Astrocyte of the cerebellum (primary cell): Measurements from ENCODE around the gene DMBX1.

Experiments
- DNase-seq: peaks from one replicate; pipeline ENCODE4 v3.0.0-alpha.2; 2011; ENCODE audit warnings: low read depth
- H3K4me3 ChIP-seq: 2 replicates; pipeline ENCODE4 v1.5.1; 2011; ENCODE audit warnings: mild to moderate bottlenecking, low read depth, low read length, moderate library complexity
- in situ Hi-C: cut with HindIII; loops from 2 replicates; pipeline ENCODE4 v1.10.0; 2017; ENCODE audit warnings: low sequenced_read_pairs
- TF ChIP-seq, protein P1 (sequence below): IDR thresholded peaks from 2 replicates; pipeline ENCODE4 v1.5.1; 2012; ENCODE audit warnings: low read length, low read depth, moderate library complexity, mild to moderate bottlenecking; ENCODE audit errors: missing control alignments

Gene DMBX1

DNA sequence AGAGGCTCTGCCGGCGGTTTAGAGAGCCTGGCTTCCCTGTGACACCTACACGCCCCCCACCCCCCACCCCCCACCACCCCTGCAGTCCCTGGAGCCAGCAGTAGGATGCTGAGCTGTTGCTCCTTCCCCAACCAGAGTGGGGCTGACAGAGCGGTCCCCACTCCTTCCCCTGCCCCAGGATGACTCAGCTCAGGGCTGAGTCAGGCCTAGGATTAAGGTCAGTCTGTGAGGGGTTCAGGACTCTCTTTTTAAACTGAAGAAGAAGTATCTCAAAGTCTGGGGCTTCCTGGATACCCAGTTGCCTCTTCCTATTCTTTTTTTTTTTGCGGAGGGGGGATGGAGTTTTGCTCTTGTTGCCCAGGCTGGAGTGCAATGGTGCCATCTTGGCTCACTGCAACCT is 19.1 kb downstream of the DMBX1 start:
- DNase-seq = no peak
- H3K4me3 ChIP-seq = no peak overlapping the region
- TF ChIP-seq, protein P1, sequence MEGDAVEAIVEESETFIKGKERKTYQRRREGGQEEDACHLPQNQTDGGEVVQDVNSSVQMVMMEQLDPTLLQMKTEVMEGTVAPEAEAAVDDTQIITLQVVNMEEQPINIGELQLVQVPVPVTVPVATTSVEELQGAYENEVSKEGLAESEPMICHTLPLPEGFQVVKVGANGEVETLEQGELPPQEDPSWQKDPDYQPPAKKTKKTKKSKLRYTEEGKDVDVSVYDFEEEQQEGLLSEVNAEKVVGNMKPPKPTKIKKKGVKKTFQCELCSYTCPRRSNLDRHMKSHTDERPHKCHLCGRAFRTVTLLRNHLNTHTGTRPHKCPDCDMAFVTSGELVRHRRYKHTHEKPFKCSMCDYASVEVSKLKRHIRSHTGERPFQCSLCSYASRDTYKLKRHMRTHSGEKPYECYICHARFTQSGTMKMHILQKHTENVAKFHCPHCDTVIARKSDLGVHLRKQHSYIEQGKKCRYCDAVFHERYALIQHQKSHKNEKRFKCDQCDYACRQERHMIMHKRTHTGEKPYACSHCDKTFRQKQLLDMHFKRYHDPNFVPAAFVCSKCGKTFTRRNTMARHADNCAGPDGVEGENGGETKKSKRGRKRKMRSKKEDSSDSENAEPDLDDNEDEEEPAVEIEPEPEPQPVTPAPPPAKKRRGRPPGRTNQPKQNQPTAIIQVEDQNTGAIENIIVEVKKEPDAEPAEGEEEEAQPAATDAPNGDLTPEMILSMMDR = no peak
- in situ Hi-C loops = loop anchor here (10.0 kb wide), 1 partner anchor 74 kb away; no protein-coding TSS in a partner anchor

DNA sequence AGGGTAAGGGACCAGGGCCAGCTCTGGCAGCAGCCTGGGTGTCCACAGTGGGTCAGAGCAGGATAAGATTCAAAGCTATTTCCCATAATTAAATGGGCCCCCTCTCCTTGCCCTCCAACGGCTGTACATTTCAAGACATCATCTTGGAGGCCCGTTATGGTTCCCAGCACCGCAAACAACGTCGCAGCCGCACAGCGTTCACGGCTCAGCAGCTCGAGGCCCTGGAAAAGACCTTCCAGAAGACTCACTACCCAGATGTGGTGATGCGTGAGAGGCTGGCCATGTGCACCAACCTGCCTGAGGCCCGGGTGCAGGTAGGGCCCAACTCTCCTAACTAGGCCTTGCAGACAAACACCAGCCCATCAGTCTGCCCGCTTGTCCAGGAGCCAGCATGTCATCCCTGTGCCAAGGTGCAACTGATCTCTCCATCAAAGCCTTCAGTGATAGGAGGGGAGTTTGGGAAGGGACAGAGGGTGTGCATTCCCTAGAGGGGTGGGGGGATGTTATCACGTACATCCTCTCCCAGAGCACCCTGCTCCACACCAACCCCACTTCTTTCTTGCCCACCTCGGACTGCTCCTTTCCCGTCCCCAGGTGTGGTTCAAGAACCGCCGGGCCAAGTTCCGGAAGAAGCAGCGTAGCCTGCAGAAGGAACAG is 20.8 kb downstream of the DMBX1 start:
- in situ Hi-C loops = no loop called here
- DNase-seq = no peak
- no peak overlapping the region for H3K4me3 ChIP-seq
- TF ChIP-seq, protein P1 = no peak

DNA sequence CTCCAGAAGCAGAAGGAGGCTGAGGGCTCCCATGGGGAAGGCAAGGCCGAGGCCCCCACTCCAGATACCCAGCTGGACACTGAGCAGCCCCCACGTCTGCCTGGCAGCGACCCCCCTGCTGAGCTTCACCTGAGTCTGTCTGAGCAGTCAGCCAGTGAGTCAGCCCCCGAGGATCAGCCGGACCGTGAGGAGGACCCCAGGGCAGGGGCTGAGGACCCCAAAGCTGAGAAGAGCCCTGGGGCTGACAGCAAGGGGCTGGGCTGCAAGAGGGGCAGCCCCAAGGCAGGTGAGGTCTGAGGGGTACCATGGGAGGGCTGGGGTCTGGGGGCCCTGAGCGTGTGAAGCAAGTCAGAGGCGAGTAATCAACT is 21.3 kb downstream of the DMBX1 start:
- TF ChIP-seq, protein P1 = no peak
- in situ Hi-C loops = no loop called here
- no peak overlapping the region for H3K4me3 ChIP-seq
- DNase-seq = no peak

DNA sequence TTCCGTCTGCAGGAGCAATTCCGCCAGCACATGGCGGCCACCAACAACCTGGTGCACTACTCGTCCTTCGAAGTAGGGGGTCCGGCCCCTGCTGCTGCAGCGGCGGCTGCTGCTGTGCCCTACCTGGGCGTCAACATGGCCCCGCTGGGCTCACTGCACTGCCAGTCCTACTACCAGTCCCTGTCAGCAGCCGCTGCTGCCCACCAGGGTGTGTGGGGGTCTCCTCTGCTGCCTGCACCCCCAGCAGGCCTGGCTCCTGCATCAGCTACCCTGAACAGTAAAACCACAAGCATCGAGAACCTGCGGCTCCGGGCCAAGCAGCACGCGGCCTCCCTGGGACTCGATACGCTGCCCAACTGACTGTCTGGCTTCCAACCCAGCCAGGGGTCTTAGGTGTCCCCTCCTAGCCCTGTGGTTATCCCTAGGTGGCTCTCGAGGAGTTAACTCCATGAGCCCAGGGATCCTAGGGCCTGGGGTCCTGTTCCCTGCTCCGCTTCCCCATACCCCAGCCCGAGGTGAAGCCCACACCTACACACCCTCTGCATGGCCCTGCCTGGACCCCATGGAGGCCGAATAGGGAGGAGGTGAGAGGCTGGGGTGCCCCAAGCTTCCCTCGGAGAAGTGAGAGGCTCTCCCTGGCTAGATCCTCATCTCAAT is 22.6 kb downstream of the DMBX1 start:
- TF ChIP-seq, protein P1 = no peak
- H3K4me3 ChIP-seq = no peak overlapping the region
- in situ Hi-C loops = no loop called here
- DNase-seq = no peak

DNA sequence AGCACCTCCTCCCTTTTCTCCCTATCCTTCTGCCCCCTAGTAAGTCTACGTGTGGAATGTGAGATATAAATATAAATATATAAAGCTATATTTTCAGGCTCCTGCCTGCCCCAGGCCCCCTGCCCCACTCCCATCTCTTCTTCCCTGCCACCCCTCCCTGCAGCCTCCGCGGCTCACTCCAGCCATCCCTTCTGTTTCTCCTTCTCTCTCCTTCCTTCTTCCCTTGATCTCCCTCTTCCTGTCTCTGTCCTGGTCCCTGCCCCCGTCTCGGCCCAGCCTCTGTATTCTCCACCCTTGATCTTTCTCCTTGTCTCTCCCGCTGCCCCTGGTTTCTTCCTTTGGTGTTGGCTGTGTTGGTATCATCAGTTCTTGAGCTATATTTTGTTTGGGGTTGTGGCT is 23.2 kb downstream of the DMBX1 start:
- TF ChIP-seq, protein P1 = no peak
- no peak for DNase-seq
- in situ Hi-C loops = no loop called here
- no peak overlapping the region for H3K4me3 ChIP-seq

DNA sequence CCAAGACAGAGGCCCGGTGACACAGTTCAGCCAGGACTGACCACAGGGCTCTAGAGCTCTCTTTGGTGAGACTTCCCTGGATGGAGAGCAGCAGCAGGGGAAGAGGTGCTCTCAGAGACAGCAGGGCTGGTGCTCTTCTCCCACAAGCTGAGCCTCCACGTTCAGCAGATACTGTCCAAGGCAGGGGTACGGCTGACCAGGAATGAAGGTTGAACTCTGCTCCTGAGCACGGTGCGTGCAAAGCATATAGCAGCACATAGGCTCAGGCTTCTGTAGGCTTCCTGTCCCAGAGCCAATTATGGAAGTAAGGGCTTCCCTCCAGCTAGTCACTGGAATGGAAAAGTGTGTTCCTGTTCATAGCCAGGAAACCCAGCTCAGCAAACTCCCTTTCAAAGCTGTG is 23.9 kb downstream of the DMBX1 start:
- no peak overlapping the region for H3K4me3 ChIP-seq
- DNase-seq = no peak
- TF ChIP-seq, protein P1 = no peak
- in situ Hi-C loops = no loop called here

DNA sequence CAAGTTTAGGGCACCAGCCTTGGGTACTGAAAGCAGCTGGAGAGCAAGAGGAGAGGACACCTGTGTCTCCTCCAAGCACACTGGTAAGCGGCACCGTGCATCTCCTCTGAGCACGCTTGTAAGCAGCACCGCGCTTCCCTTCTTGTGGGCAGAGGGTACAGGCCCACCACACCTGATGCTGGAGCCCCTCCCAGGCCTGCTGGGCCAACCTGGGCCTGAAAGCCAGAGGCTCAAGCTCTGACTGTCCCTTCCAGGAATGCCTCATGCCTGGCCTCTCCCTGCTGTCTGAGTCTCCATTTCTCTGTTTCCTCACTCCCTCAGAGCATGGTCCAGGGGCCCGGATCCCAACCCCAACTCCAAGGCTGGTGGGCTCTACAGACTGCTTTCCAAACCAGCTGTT is 25.9 kb downstream of the DMBX1 start:
- TF ChIP-seq, protein P1 = no peak
- no peak for DNase-seq

More for the DNA sequence above, 25.9 kb downstream of the DMBX1 start:
- no peak overlapping the region for H3K4me3 ChIP-seq
- in situ Hi-C loops = no loop called here
